ENCODE results near the gene ATF4. TPM values are rescaled to one million over a fixed set of nuclear protein-coding genes. Genes with fewer than 3 reads are reported as not detected.

Gene ATF4
- total and polyA plus RNA-seq, 2 of the 8 experiments (the other 6 are each of a cell fraction or from before 2014, with no cell fraction given), result 553 to 704 TPM

- no peak for TF ChIP-seq POU5F1 (IDR thresholded peaks at IDR 0.05; ENCODE audit: low read depth, low read length)
- TF ChIP-seq SUZ12 (IDR thresholded peaks at IDR 0.05; ENCODE audit: low read length), result no peak
These were observed 16.3 kb downstream of the ATF4 start (continued) for GRCh38 chr22:39536711-39537110.

All from H1 (cell line).